Mucosa of descending colon (tissue), 3 donors: Measurements from ENCODE around the gene GINM1. TPM values are rescaled to one million over a fixed set of nuclear protein-coding genes. Genes with fewer than 3 reads are reported as not detected.

Experiments
- ATAC-seq: fragments of 200-7000 bp; cut with Tn5 transposase; one replicate; pipeline ENCODE4 v1.9.1; 2020; ENCODE audit warnings: mild to moderate bottlenecking, moderate library complexity
- DNase-seq, 3 donors: peaks; one replicate each; pipeline ENCODE4 v3.0.0-alpha.2; 2020
- H3K36me3 ChIP-seq: fragments of 200-600 bp; one replicate; pipeline ENCODE4 v1.8.0; 2021; ENCODE audit warnings: low read depth, mild to moderate bottlenecking
- H3K4me1 ChIP-seq: fragments of 200-600 bp; one replicate; pipeline ENCODE4 v1.8.0; 2021; ENCODE audit warnings: low read depth, mild to moderate bottlenecking
- H3K4me3 ChIP-seq: fragments of 200-600 bp; one replicate; pipeline ENCODE4 v1.8.0; 2021; ENCODE audit warnings: mild to moderate bottlenecking
- H3K9me3 ChIP-seq: fragments of 200-600 bp; one replicate; pipeline ENCODE4 v1.8.0; 2021; ENCODE audit warnings: mild to moderate bottlenecking
- CTCF ChIP-seq: fragments of 200-600 bp; IDR thresholded peaks from one replicate; pipeline ENCODE4 v1.8.0; 2022; ENCODE audit warnings: antibody characterized with exemption, mild to moderate bottlenecking
- intact Hi-C, 2 donors: fragments of 100-400 bp; cut with DNase I in 1 of 2; cut with micrococcal nuclease in 1 of 2; formaldehyde crosslinking; loops; one replicate each; pipeline versions ENCODE4 v1.11.0 to v1.11.1; 2022; cut with DNase I, micrococcal nuclease
- total RNA-seq, 3 donors: library from RNA; stranded (reverse); fragmentation: NEBNext Ultra II Directional in 2 of 3; extraction: Animal tissue kit (Norgen Biotek cat#: 25700) in 2 of 3; gene quantifications; one replicate each; pipeline versions ENCODE4 v1.2.1 to v1.2.4, GENCODE V29; 2021 to 2023
- donor health status: DM: no; HTN: no; CAD: no; lungs with moderate emphysema.
- donor health status: DM: no; HTN: no; CAD: no.
- donor health status: DM: no; HTN: yes; CAD: no.

The GINM1 gene
- total RNA-seq, 3 donors from 2014 or later = 45.6 to 64.6 (median 48.4) TPM

GRCh38 chr6:149567945-149568585 is 1.9 kb downstream of the GINM1 start:
- H3K9me3 ChIP-seq = no peaks in the 10 kb centered on the region
- ATAC-seq (no peak), DNase-seq (no peak)
- peaks cover 9% of the 10 kb centered on the region for H3K4me1 ChIP-seq
- TF ChIP-seq CTCF = no peak
- H3K4me3 ChIP-seq = no peak overlapping the region
- H3K36me3 ChIP-seq = no peaks in the 10 kb centered on the region
- intact Hi-C loops = no loop called here

GRCh38 chr6:149580880-149581279 is 14.7 kb downstream of the GINM1 start:
- intact Hi-C loops = no loop called here
- DNase-seq = no peak
- no peak for TF ChIP-seq CTCF
- no peak for ATAC-seq
- Histone ChIP-seq H3K4me3 (no peak overlapping the region), H3K36me3 (no peaks in the 10 kb centered on the region), H3K4me1 (no peaks in the 10 kb centered on the region), H3K9me3 (no peaks in the 10 kb centered on the region)

- TF ChIP-seq CTCF = no peak
- Histone ChIP-seq H3K36me3 (no peaks in the 10 kb centered on the region), H3K4me3 (no peak overlapping the region), H3K4me1 (no peaks in the 10 kb centered on the region), H3K9me3 (no peaks in the 10 kb centered on the region)
- intact Hi-C loops = no loop called here
- DNase-seq (no peak), ATAC-seq (no peak)
Observed at GRCh38 chr6:149581349-149581748, 15.2 kb downstream of the GINM1 start.

GRCh38 chr6:149586149-149586548 is 20.0 kb downstream of the GINM1 start:
- Histone ChIP-seq H3K36me3 (peaks cover 6% of the 10 kb centered on the region), H3K4me3 (no peak overlapping the region), H3K4me1 (no peaks in the 10 kb centered on the region), H3K9me3 (no peaks in the 10 kb centered on the region)
- ATAC-seq (no peak), DNase-seq (no peak)
- TF ChIP-seq CTCF = no peak
- intact Hi-C loops = no loop called here

GRCh38 chr6:149592983-149593382 is 26.8 kb downstream of the GINM1 start:
- no peak overlapping the region for H3K4me3 ChIP-seq
- DNase-seq (no peak), ATAC-seq (no peak)
- peaks cover 11% of the 10 kb centered on the region for H3K36me3 ChIP-seq
- no peaks in the 10 kb centered on the region for H3K9me3 ChIP-seq
- intact Hi-C loops = no loop called here
- no peak for TF ChIP-seq CTCF
- no peaks in the 10 kb centered on the region for H3K4me1 ChIP-seq

GRCh38 chr6:149593408-149593807 is 27.2 kb downstream of the GINM1 start:
- Histone ChIP-seq H3K4me1 (no peaks in the 10 kb centered on the region), H3K36me3 (peaks cover 11% of the 10 kb centered on the region), H3K4me3 (no peak overlapping the region), H3K9me3 (no peaks in the 10 kb centered on the region)
- DNase-seq (no peak), ATAC-seq (no peak)
- no peak for TF ChIP-seq CTCF
- intact Hi-C loops = no loop called here
